PFSK-1 (cell line): ENCODE data around the gene AVP.

Experiments
- POLR2AphosphoS5 ChIP-seq: IDR thresholded peaks from 2 replicates; pipeline ENCODE4 v1.6.1; 2012; ENCODE audit warnings: low read depth, mild to moderate bottlenecking, control low read depth, low read length, moderate library complexity
- SIN3A ChIP-seq: IDR thresholded peaks from 2 replicates; pipeline ENCODE4 v1.6.1; 2012; ENCODE audit warnings: mild to moderate bottlenecking, low read length, moderate library complexity, borderline replicate concordance; ENCODE audit not compliant: insufficient read depth
- TAF1 ChIP-seq: IDR thresholded peaks from 2 replicates; pipeline ENCODE4 v1.6.1; 2012; ENCODE audit warnings: low read length, control low read depth, borderline replicate concordance; ENCODE audit not compliant: insufficient read depth

- TF ChIP-seq POLR2AphosphoS5 (no peak), SIN3A (no peak), TAF1 (no peak)
Observed at GRCh38 chr20:3093861-3094361, 9.4 kb upstream of the AVP start.
